Muscle of arm (tissue), 12 donors: Measurements from ENCODE around the gene MAP3K6. TPM values are rescaled to one million over a fixed set of nuclear protein-coding genes. Genes with fewer than 3 reads are reported as not detected.

Experiments used
- DNase-seq: peaks from one replicate; pipeline ENCODE4 v3.0.0-alpha.2; 2013
- polyA plus RNA-seq, 12 donors: library from polyadenylated mRNA; unstranded; fragments of 120-200 nt; gene quantifications; one replicate each; pipeline ENCODE4 v1.2.1, GENCODE V29; 2013; ENCODE audit not compliant: insufficient read length in 12 of 12

Gene MAP3K6
- polyA plus RNA-seq, 12 donors: 6.4 to 24.0 (median 9.9) TPM; not detected in 1

DNA sequence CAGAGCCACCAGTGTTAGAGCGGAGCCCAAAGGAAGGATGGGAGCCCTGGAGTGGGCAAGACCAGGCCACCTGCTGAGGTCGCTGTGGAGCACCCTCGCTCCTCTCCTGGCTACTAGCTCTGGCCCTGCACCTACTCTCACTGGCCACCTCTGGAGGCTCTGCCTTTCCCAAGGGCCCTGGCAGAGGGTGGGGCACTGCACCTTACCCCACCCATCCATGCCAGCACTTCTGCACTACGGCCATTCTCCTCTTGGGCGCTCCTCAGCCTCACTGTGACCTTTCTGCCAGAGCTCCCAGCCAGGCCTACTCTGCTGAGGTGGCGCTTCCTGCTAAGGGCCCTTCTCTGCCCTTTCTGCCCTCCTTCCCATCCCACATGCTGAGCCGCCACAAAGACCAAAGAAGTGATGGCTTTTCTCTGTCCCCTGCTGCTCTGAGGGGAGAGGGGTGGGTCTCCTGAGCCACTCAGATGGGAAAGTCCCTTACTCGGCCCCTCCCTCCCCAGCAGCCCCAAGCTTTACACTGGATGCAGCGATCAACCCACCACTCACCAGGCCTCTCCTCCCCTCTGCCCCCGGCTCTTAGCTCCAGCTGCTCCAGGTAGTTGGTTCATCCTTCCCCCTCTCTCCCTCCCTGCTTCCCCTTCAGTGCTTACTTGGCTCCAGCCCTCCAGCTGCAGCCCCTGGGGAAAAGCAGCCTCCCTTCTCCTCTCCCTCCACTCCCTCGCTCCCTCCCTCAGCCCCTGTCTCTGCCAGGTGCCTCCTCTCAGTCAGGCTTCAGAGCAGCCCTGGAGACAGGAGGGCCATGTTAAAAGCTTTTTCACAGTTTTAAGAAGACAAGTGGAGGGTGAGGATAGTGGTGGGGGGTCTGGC lies 59.6 kb downstream of the MAP3K6 start:
- DNase-seq: peak; percentile 28

DNA sequence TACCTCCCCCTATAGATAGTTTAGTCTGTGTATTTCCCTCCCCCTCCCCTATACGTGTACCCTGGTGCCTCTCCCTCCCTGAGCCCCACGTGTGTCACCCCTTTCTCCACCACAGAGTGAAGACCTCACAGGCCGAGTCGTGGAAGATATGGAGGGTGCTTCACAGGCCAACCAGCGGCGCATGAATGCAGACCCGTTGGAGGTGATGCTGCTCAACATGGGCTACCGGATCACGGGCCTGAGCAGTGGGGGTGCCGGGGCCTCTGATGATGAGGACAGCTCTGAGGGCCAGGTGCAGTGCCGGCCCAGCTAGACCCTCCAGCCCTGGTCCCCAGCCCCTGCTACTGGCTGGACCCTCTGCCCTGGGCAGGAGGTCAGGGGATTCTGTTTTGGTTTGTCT lies 60.7 kb downstream of the MAP3K6 start:
- DNase-seq: no peak

Other genes with a start within 250 kb of the MAP3K6 start
- 10 to 100 TPM in 11 of 12 donors, not detected in 1; 11.4 to 39.4 (median 15.3) TPM for gene SLC9A1, start 211.8 kb downstream of the MAP3K6 start, polyA plus RNA-seq
- gene WDTC1, start 132.3 kb downstream of the MAP3K6 start, polyA plus RNA-seq: 10 to 100 TPM in 11 of 12 donors, not detected in 1; 23.0 to 35.5 (median 28.9) TPM
- gene TMEM222, start 44.8 kb downstream of the MAP3K6 start, polyA plus RNA-seq: 10 to 100 TPM in 11 of 12 donors, not detected in 1; 19.9 to 25.4 (median 23.3) TPM
- gene SYTL1, start 24.9 kb downstream of the MAP3K6 start, polyA plus RNA-seq: 10 to 100 TPM in 2 of 12 donors, 1 to 10 TPM in 2, under 1 TPM in 7, not detected in 1; 0.38 to 19.4 (median 0.83) TPM
- under 1 TPM in 10 of 12 donors, not detected in 2; 0.16 to 0.73 (median 0.39) TPM for gene FCN3, start 7.9 kb upstream of the MAP3K6 start, polyA plus RNA-seq
- gene CD164L2, start 16.4 kb upstream of the MAP3K6 start, polyA plus RNA-seq: under 1 TPM in 2 of 12 donors, not detected in 10; 0.12 to 0.55 TPM
- under 1 TPM in 10 of 12 donors, not detected in 2; 0.38 to 0.95 (median 0.59) TPM for gene GPR3, start 25.7 kb upstream of the MAP3K6 start, polyA plus RNA-seq
- gene WASF2, start 123.2 kb upstream of the MAP3K6 start, polyA plus RNA-seq: 100 to 1,000 TPM in 2 of 12 donors, 10 to 100 TPM in 10; 71.9 to 930 (median 83.1) TPM
- gene AHDC1, start 237.2 kb upstream of the MAP3K6 start, polyA plus RNA-seq: 100 to 1,000 TPM in 2 of 12 donors, 10 to 100 TPM in 9, not detected in 1; 67.2 to 136 (median 80.7) TPM